GM18502 (cell line): Measurements from ENCODE around the gene GPR135.
"Not testable (repeated sequence)": the region's sequence is repeated elsewhere in the genome, so short reads cannot be mapped to it uniquely, and the experiment has no call there.

Experiments used
- ATAC-seq: cut with Tn5 transposase; IDR thresholded peaks from one replicate; pipeline ENCODE4 v1.9.1; 2021; ENCODE audit warnings: mild to moderate bottlenecking; ENCODE audit not compliant: unreplicated experiment, poor library complexity

Gene GPR135

GRCh38 chr14:59475709-59476108 is 10.5 kb upstream of the GPR135 start:
- ATAC-seq = no peak

- no peak for ATAC-seq
Measured at GRCh38 chr14:59474172-59474571, 9.0 kb upstream of the GPR135 start.

DNA sequence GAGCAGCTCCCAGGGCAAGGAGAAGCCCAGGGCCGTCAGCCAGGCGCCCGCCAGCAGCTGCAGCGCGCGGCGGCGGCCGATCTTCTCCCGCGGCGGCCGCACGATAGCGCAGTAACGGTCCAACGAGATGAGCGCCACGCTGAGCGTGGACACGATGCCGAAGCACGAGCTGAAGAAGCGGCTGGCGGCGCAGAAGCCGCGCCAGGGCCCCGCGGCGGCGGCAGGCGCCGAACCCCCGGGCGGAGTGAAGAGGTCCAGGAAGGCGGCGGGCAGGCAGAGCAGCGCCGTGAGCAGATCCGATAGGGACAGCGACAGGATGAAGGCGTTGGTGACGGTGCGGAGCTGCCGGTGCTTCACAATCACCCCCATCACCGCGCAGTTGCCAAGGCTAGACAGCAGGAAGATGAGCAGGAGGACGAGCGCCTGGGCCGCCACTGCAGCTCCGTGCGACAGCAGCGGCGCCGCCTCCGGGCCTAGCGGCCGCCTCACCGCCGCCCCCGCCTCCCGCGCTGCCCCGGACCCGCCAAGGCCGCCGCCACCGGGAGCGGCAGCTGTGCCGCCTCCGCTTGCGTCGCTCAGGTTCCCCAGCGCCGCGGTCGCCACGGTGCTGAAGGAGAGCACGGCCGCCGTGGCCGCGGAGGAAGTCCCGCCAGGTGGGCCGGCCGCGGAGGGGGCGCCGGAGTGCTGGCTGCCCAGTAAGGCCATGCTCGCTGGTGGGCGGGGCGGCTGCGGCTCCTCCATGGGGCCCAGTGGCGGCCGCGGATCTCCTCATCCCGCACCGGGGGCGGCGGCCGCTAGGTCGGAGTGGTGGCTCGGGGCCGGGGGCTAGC is 479 bp downstream of the GPR135 start:
- ATAC-seq = peak; percentile 78

DNA sequence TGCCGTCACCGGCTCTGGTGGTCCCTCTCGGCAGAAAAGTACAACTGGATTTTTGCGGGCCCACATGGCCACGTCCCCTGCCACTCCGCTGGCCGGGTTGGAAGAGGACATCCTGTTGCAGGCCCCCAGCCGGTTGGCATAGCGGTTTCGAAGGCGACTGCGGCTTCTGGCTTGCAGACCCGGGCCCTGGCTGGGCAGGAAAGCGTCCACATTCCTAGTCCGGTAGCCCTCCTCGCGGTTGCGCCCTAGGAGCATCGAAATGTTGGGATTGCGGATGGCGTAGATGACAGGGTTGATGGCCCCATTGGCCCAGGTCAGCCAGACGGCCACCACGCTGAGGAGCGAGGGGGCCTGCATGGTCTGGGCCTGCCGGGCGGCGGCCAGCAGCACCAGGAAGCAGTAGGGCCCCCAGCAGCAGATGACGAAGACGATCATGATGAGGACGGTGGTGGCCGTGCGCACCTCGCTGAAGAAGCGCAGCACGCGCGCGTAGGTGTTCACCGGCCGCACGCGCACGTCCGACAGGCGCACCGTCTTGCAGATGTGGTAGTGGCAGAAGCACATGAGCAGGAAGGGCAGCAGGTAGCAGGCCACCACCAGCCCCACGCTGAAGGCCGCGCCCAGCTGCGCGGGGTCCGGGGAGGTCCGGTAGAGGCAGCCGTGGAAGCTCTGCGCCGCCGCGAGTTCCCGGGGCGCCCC is 1.2 kb downstream of the GPR135 start:
- ATAC-seq = peak; percentile 2

- ATAC-seq = no peak
Measured at GRCh38 chr14:59461891-59462290, 3.3 kb downstream of the GPR135 start.

DNA sequence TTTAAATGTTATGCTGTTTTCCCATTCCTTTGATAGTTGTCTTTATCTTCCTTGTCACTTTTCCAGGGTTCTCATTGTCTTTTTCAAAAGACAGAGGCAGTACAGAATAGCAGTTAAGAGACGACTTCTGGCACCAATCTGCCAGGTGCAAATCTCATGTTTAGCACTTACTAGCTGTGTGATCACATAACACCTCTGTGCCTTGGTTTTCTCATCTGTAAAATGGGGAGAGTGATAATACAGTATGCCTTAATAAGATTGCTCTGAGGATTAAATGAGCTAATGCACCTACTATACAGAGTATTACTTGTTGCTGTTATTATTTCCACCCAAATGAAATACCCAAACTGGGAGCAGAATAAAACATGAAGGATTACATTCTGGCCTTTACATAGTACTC is 4.8 kb downstream of the GPR135 start:
- no peak for ATAC-seq

DNA sequence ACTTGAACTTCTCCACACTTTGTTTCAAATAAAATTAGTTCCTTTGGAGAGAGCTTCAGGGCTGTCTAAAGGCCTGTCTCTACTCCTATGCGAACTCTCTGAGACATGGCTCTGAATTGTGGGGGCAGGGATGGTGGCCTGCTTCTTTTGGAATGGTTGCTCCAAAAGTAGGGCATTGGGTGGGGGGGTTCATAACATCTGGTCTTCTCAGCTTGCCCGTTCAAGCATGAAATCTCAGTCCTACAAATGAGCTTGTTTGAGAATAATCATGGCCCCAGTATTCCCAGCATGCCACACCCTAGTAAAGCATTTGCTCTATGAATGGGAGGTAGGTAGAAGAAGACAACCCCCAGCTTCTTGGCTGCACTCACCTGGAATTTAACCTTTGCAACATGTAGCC is 6.7 kb downstream of the GPR135 start:
- no peak for ATAC-seq

- ATAC-seq = no peak
Measured at GRCh38 chr14:59455411-59455810, 9.8 kb downstream of the GPR135 start.

GRCh38 chr14:59454139-59454538 is 11.0 kb downstream of the GPR135 start:
- ATAC-seq = no peak

DNA sequence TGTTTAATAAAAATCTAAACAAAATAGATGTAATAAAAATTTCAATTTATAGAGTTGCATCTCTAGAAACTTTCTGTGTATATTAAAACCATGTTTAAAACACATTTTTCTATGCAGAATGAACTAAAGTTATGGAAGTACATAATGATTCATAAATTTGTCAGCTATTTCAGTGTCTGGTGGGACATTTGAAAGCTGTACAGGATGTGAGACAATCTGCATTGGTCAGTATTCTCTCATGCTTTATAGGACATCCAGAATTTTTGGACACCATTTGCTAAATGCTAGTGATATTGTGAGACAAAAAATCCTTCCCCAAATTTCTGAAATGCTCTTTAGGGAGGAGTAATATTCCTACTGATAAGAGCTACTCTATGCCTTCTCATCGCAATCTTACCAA is 13.3 kb downstream of the GPR135 start:
- no peak for ATAC-seq

DNA sequence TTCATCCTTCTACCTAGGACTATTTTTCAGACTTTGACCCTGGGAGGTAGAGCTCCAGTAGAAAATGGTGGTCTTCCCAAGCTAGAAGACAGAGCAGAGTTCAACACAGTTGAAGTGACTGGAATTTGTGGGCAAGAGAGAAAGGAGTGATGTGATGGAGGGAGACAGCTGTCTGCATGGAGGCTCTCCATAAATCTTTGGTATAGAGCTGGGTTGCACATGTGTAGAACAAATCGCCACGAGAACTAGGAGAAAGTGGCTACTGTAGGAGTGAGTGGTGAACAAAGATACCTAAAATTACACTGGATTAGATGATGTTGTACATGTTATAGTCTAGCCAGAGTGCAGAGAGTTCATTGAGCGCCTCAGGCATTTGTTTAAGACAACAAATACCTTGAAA is 14.5 kb downstream of the GPR135 start:
- ATAC-seq = no peak

- not testable (repeated sequence) for ATAC-seq
Measured at GRCh38 chr14:59448673-59449072, 16.5 kb downstream of the GPR135 start.

GRCh38 chr14:59439256-59439965 is 25.8 kb downstream of the GPR135 start:
- no peak for ATAC-seq

- ATAC-seq = no peak
Measured at GRCh38 chr14:59438195-59438647, 27.0 kb downstream of the GPR135 start.

- no peak for ATAC-seq
Measured at GRCh38 chr14:59435987-59436386, 29.2 kb downstream of the GPR135 start.

DNA sequence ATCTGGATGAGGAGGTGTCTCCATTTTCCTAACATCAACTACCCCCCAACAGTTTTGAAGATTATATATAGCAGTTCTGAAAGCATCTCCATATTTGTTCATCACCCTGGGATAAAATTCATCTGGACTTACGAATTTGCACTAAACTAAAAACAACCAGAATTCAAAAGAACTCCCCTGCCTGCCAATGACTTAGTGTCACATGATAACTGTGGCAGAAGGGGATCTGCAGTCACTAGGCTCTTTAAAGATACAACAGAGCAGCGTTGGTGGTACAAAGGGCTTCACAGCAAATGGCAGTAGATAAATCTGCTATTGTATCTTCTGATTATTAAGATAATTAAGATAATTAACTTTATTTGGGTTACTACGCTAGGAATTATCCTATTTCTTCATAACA is 30.1 kb downstream of the GPR135 start:
- no peak for ATAC-seq

DNA sequence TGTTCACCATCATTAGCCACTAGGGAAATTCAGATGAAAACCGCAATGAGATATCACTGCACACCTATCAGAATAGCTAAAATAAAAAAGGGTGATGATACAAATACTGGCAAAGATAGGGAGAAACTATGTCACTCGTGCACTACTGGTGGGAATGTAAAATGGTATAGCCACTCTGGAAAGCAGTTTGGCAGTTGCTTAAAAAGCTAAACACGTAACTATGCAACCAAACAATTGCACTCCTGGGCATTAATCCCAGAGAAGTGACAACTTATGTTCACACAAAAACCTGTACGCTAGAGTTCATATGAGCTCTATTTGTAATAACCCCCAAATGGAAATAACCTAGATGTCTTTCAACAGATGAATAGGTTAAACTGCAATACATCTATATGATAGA is 35.4 kb downstream of the GPR135 start:
- ATAC-seq = no peak

DNA sequence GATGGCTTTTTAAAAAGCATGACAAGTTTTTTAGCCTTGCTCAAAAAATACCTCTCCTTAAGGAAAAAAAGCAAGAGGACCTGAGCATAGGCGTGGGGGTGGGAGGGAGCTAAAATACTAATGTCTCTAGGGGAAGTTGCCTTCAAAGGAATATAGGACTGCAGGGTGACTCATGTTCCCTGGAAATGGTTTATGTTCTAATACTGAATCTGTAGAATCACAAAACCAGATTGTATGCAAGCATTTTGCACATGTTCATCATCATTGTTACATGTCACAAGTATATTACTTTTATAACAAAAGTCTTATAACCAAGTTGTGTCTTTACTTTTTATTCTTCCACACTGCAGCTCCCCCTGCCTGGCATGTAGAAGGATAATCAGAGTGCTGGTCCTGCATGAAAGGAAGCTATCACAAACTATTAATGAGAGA is 36.6 kb downstream of the GPR135 start:
- ATAC-seq = no peak

DNA sequence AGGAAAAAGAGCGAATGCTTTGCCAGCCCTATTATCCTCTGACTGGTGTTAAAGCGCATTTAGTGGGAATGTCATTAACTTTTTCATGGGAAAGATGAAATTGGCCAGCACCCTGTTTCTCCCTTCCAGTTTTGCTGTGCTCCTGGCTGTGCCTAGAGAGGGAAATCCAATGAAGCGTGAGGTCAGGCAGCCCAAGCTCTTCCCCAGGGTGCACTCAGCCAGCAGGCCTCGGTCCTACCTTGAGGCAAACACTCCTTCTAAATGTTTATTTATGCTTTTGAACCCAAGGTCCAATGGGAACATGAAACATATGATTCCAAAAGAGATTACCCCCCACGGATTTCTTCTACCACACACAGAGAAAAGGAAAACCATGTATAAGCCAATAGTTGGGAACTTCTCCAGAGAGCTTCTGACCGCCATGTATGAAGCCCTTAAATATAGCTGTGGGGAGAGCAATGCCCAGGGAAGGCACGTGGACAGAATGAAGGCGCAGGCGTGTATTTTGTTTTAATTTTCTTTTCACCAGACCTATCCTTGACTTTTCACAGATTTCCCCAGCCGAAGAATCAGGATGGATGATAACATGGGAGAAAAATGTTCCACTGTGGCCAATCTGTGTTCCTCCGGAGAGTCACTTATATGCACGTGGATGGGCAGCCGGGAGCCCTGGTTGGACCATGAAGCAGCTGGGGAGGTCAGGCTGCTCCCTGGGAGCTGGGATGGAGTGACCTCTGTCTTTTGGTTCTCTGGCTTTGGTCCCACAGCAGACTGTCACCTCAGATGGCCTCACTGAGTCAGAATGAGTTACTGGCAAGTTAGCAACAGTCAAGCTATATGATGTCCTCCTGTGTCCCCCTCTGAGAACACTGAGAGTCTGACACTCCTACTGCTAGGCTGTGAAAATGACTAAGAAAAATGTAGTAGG is 37.3 kb downstream of the GPR135 start:
- no peak for ATAC-seq

- ATAC-seq = no peak
Measured at GRCh38 chr14:59425322-59425935, 39.8 kb downstream of the GPR135 start.
